Ascending aorta (tissue), 2 donors: ENCODE measurements around the gene MXRA5. TPM values are rescaled to one million over a fixed set of nuclear protein-coding genes. Genes with fewer than 3 reads are reported as not detected.
"Not testable (repeated sequence)": the region's sequence is repeated elsewhere in the genome, so short reads cannot be mapped to it uniquely, and the experiment has no call there.

Experiments
- DNase-seq, 2 donors: peaks; one replicate each; pipeline ENCODE4 v3.0.0-alpha.2; 2019; ENCODE audit warnings: low spot score in 2 of 2
- H3K27ac ChIP-seq, 2 donors: fragments of 200-600 bp; sonication (generic); one replicate each; pipeline ENCODE4 v1.5.1; 2016 to 2017; ENCODE audit warnings: mild to moderate bottlenecking in 1 of 2
- H3K27me3 ChIP-seq: fragments of 200-600 bp; sonication (generic); one replicate; pipeline ENCODE4 v1.5.1; 2017
- H3K36me3 ChIP-seq, 2 donors: fragments of 200-600 bp; sonication (generic); one replicate each; pipeline ENCODE4 v1.5.1; 2016
- H3K4me1 ChIP-seq, 2 donors: fragments of 200-600 bp; sonication (generic); one replicate each; pipeline ENCODE4 v1.5.1; 2016 to 2017; ENCODE audit warnings: mild to moderate bottlenecking in 1 of 2
- H3K4me3 ChIP-seq, 2 donors: fragments of 200-600 bp; sonication (generic); one replicate each; pipeline ENCODE4 v1.5.1; 2016 to 2017; ENCODE audit warnings: mild to moderate bottlenecking in 1 of 2
- H3K9me3 ChIP-seq, 2 donors: fragments of 200-600 bp; sonication (generic); one replicate each; pipeline ENCODE4 v1.5.1; 2016
- intact Hi-C: fragments of 100-400 bp; cut with DNase I; formaldehyde crosslinking; loops from one replicate; pipeline ENCODE4 v1.15.1; 2023
- total RNA-seq: library from RNA; depleted of rRNA; stranded (reverse); fragments of >200 nt; gene quantifications from one replicate; pipeline ENCODE4 v1.1.0, GENCODE V29; 2016
- TF ChIP-seq, protein P1 (sequence below), 3 experiments: fragments of 200-600 bp in 2 of 3; fragments of 450-650 bp in 1 of 3; sonication (generic) in 2 of 3; IDR thresholded peaks; one replicate each; pipeline ENCODE4 v1.5.1; 2016 to 2019; ENCODE audit warnings: antibody characterized with exemption in 3 of 3, mild to moderate bottlenecking in 1 of 3, moderate library complexity in 1 of 3

The MXRA5 gene
- total RNA-seq, 1 donor from 2014 or later = 0.21 TPM

GRCh38 chrX:3293251-3293650 is 53.2 kb downstream of the MXRA5 start:
- H3K9me3 ChIP-seq = no peaks in the 10 kb centered on the region
- no peaks in the 10 kb centered on the region for H3K4me1 ChIP-seq
- TF ChIP-seq, protein P1, sequence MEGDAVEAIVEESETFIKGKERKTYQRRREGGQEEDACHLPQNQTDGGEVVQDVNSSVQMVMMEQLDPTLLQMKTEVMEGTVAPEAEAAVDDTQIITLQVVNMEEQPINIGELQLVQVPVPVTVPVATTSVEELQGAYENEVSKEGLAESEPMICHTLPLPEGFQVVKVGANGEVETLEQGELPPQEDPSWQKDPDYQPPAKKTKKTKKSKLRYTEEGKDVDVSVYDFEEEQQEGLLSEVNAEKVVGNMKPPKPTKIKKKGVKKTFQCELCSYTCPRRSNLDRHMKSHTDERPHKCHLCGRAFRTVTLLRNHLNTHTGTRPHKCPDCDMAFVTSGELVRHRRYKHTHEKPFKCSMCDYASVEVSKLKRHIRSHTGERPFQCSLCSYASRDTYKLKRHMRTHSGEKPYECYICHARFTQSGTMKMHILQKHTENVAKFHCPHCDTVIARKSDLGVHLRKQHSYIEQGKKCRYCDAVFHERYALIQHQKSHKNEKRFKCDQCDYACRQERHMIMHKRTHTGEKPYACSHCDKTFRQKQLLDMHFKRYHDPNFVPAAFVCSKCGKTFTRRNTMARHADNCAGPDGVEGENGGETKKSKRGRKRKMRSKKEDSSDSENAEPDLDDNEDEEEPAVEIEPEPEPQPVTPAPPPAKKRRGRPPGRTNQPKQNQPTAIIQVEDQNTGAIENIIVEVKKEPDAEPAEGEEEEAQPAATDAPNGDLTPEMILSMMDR (IDR thresholded peaks at IDR 0.05) = no peak
- no peaks in the 10 kb centered on the region for H3K27me3 ChIP-seq
- no peaks in the 10 kb centered on the region for H3K36me3 ChIP-seq
- intact Hi-C loops = no loop called here
- no peak for DNase-seq
- no peak overlapping the region for H3K4me3 ChIP-seq
- no peak overlapping the region for H3K27ac ChIP-seq

DNA sequence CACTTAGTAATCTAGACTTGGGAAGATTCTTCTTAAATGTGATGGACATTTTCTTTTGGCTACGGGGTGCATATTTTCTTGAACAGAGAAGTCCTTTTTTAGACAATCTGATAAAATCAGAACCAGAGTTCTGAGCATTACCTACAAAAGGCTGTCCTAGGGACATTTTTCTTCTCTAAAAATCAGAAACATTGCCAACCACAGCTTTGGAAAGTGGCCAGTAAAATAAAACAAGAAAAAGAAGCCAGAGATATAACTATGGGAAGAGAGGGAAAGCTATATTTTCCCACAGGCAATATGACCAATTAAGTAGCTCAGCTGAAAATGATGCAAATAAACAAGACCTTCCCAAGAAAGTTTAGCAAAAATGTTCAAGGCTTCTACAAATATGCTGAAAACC is 55.9 kb downstream of the MXRA5 start:
- DNase-seq = no peak
- TF ChIP-seq, protein P1 (IDR thresholded peaks at IDR 0.05) = no peak
- no peaks in the 10 kb centered on the region for H3K9me3 ChIP-seq
- H3K27ac ChIP-seq = no peak overlapping the region
- intact Hi-C loops = no loop called here
- H3K27me3 ChIP-seq = no peaks in the 10 kb centered on the region
- H3K4me3 ChIP-seq = no peak overlapping the region
- H3K36me3 ChIP-seq = no peaks in the 10 kb centered on the region
- H3K4me1 ChIP-seq = no peaks in the 10 kb centered on the region

- H3K36me3 ChIP-seq = no peaks in the 10 kb centered on the region
- no peak for DNase-seq
- H3K9me3 ChIP-seq = no peaks in the 10 kb centered on the region
- H3K4me3 ChIP-seq = peak overlapping the region in 1 of 2 donors; percentile 25
- H3K4me1 ChIP-seq = no peaks in the 10 kb centered on the region
- intact Hi-C loops = no loop called here
- H3K27ac ChIP-seq = no peak overlapping the region
- TF ChIP-seq, protein P1 (IDR thresholded peaks at IDR 0.05) = no peak
- H3K27me3 ChIP-seq = no peaks in the 10 kb centered on the region
Measured at GRCh38 chrX:3286196-3286945, 60.1 kb downstream of the MXRA5 start.

GRCh38 chrX:3280706-3281105 is 65.7 kb downstream of the MXRA5 start:
- intact Hi-C loops = no loop called here
- no peaks in the 10 kb centered on the region for H3K9me3 ChIP-seq
- H3K4me3 ChIP-seq = no peak overlapping the region
- H3K36me3 ChIP-seq = no peaks in the 10 kb centered on the region
- TF ChIP-seq, protein P1 (IDR thresholded peaks at IDR 0.05) = no peak
- no peak overlapping the region for H3K27ac ChIP-seq
- H3K4me1 ChIP-seq = no peaks in the 10 kb centered on the region
- no peaks in the 10 kb centered on the region for H3K27me3 ChIP-seq
- DNase-seq = no peak

DNA sequence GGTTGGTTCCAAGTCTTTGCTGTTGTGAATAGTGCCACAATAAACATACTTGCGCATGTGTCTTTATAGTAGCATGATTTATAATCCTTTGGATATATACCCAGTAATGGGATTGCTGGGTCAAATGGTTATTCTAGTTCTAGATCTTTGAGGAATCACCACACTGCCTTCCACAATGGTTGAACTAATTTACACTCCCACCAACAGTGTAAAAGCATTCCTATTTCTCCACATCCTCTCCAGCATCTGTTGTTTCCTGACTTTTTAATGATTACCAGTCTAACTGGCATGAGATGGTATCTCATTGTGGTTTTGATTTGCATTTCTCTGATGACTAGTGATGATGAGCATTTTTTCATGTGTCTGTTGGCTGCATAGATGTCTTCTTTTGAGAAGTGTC is 72.8 kb downstream of the MXRA5 start:
- H3K27me3 ChIP-seq, H3K9me3 ChIP-seq, H3K4me1 ChIP-seq, intact Hi-C loops, H3K27ac ChIP-seq, H3K4me3 ChIP-seq, DNase-seq, H3K36me3 ChIP-seq: not testable (repeated sequence)

GRCh38 chrX:3271834-3272186 is 74.6 kb downstream of the MXRA5 start:
- intact Hi-C loops = no loop called here
- H3K4me3 ChIP-seq = peak overlapping the region in 1 of 2 donors; percentile 46

More at GRCh38 chrX:3271834-3272186, 74.6 kb downstream of the MXRA5 start:
- DNase-seq = no peak
- Histone ChIP-seq H3K27me3 (no peaks in the 10 kb centered on the region), H3K4me1 (no peaks in the 10 kb centered on the region), H3K36me3 (no peaks in the 10 kb centered on the region), H3K27ac (peak overlapping the region in 1 of 2 donors; percentile 39), H3K9me3 (no peaks in the 10 kb centered on the region)
- TF ChIP-seq, protein P1 (IDR thresholded peaks at IDR 0.05) = no peak
